MCF 10A (cell line): ENCODE results near the gene DCAF8L1. TPM values are rescaled to one million over a fixed set of nuclear protein-coding genes. Genes with fewer than 3 reads are reported as not detected.
"Not testable (repeated sequence)": the region's sequence is repeated elsewhere in the genome, so short reads cannot be mapped to it uniquely, and the experiment has no call there.

Experiments
- BruUV-seq: library from RNA; stranded (reverse); fragments of 400-500 nt; replicated peaks from 2 replicates; lab custom pipeline; 2021; lab: Mats Ljungman, UMichigan
- CTCF ChIA-PET: fragments of 300-600 bp; sonication (Branson Sonifier 250); formaldehyde crosslinking; extraction: SDS; loops from one replicate; lab custom pipeline; 2021; ENCODE audit warnings: antibody characterized with exemption, inconsistent platforms; lab: Yijun Ruan, JAX
- POLR2A ChIA-PET: fragments of 300-600, 350-650 bp; sonication (Branson Sonifier 250); formaldehyde crosslinking; extraction: SDS; loops from one replicate; lab custom pipeline; 2020; ENCODE audit warnings: antibody characterized with exemption, inconsistent platforms; lab: Yijun Ruan, JAX
- DNase-seq: peaks from one replicate; pipeline ENCODE4 v3.0.0-alpha.2; 2018; ENCODE audit not compliant: unreplicated experiment
- H3K27ac Mint-ChIP-seq: one replicate; pipeline ENCODE4 v1.8.0; 2022; ENCODE audit warnings: mild to moderate bottlenecking, low read depth, mixed read lengths; ENCODE audit not compliant: unreplicated experiment
- H3K27me3 Mint-ChIP-seq: one replicate; pipeline ENCODE4 v1.8.0; 2022; ENCODE audit warnings: mixed read lengths; ENCODE audit not compliant: insufficient read depth, unreplicated experiment
- H3K36me3 Mint-ChIP-seq: one replicate; pipeline ENCODE4 v1.8.0; 2022; ENCODE audit warnings: mild to moderate bottlenecking, moderate library complexity, mixed read lengths; ENCODE audit not compliant: insufficient read depth, unreplicated experiment
- H3K4me1 Mint-ChIP-seq: one replicate; pipeline ENCODE4 v1.8.0; 2022; ENCODE audit warnings: mixed read lengths; ENCODE audit not compliant: insufficient read depth, unreplicated experiment
- H3K4me3 Mint-ChIP-seq: one replicate; pipeline ENCODE4 v1.8.0; 2022; ENCODE audit warnings: mild to moderate bottlenecking, moderate library complexity, mixed read lengths; ENCODE audit not compliant: unreplicated experiment
- H3K9me3 Mint-ChIP-seq: one replicate; pipeline ENCODE4 v1.8.0; 2022; ENCODE audit warnings: mixed read lengths; ENCODE audit not compliant: unreplicated experiment
- CTCF ChIP-seq: fragments of 200-600 bp; IDR thresholded peaks from one replicate; pipeline ENCODE4 v1.8.0; 2022; ENCODE audit warnings: antibody characterized with exemption, mild to moderate bottlenecking; ENCODE audit not compliant: unreplicated experiment
- intact Hi-C: fragments of 100-400 bp; cut with micrococcal nuclease; formaldehyde crosslinking; loops from 2 replicates; pipeline ENCODE4 v1.14.1; 2022
- total RNA-seq: library from RNA; stranded (reverse); gene quantifications from 2 replicates; pipeline ENCODE4 v1.2.3, GENCODE V29; 2022

DCAF8L1 gene
- total RNA-seq, 1 experiment from 2014 or later = not detected

- Mint-ChIP-seq H3K27ac (no peak overlapping the region), H3K9me3 (no peaks in the 10 kb centered on the region), H3K27me3 (no peaks in the 10 kb centered on the region), H3K4me3 (no peak overlapping the region), H3K4me1 (no peaks in the 10 kb centered on the region), H3K36me3 (no peaks in the 10 kb centered on the region)
- POLR2A ChIA-PET = no interaction called here
- intact Hi-C loops = no loop called here
- no TSS peak for BruUV-seq
- no peak for TF ChIP-seq CTCF
- DNase-seq = no peak
- CTCF ChIA-PET = interaction anchor here (0.6 kb wide), 1 partner anchor 83 kb away, joined by 3 read pairs; no protein-coding TSS in a partner anchor
These were observed 14.4 kb upstream of the DCAF8L1 start for GRCh38 chrX:27995611-27996010.

GRCh38 chrX:27987862-27988646, 6.8 kb upstream of the DCAF8L1 start:
- no peak for DNase-seq
- H3K9me3 Mint-ChIP-seq = peaks cover 7% of the 10 kb centered on the region
- CTCF ChIA-PET = interaction anchor here (0.6 kb wide), 1 partner anchor 210 kb away, joined by 3 read pairs; no protein-coding TSS in a partner anchor
- intact Hi-C loops = no loop called here
- no peaks in the 10 kb centered on the region for H3K4me1 Mint-ChIP-seq
- H3K36me3 Mint-ChIP-seq = no peaks in the 10 kb centered on the region
- TF ChIP-seq CTCF = no peak
- H3K4me3 Mint-ChIP-seq = no peak overlapping the region
- H3K27ac Mint-ChIP-seq = no peak overlapping the region
- no peaks in the 10 kb centered on the region for H3K27me3 Mint-ChIP-seq
- POLR2A ChIA-PET = no interaction called here
- no TSS peak for BruUV-seq

GRCh38 chrX:27976934-27977333, 4.3 kb downstream of the DCAF8L1 start:
- POLR2A ChIA-PET, DNase-seq, intact Hi-C loops, H3K36me3 Mint-ChIP-seq, H3K27ac Mint-ChIP-seq, H3K27me3 Mint-ChIP-seq, H3K4me3 Mint-ChIP-seq, H3K4me1 Mint-ChIP-seq, BruUV-seq: not testable (repeated sequence)
- H3K9me3 Mint-ChIP-seq = peaks cover 29% of the 10 kb centered on the region
- CTCF ChIA-PET = interaction anchor here (1.6 kb wide), 1 partner anchor 10 kb away, joined by 3 read pairs; no protein-coding TSS in a partner anchor

- no peak overlapping the region for H3K27ac Mint-ChIP-seq
- no peaks in the 10 kb centered on the region for H3K4me1 Mint-ChIP-seq
- H3K4me3 Mint-ChIP-seq = no peak overlapping the region
- POLR2A ChIA-PET = no interaction called here
- no peak for TF ChIP-seq CTCF
- CTCF ChIA-PET = no interaction called here
- no peaks in the 10 kb centered on the region for H3K27me3 Mint-ChIP-seq
- no peaks in the 10 kb centered on the region for H3K36me3 Mint-ChIP-seq
- peaks cover 27% of the 10 kb centered on the region for H3K9me3 Mint-ChIP-seq
- no peak for DNase-seq
- intact Hi-C loops = no loop called here
- no TSS peak for BruUV-seq
These were observed 5.0 kb downstream of the DCAF8L1 start for GRCh38 chrX:27976284-27976683.
